H54 (cell line): ENCODE data around the gene RSRC1.
"Not testable (repeated sequence)": the region's sequence is repeated elsewhere in the genome, so short reads cannot be mapped to it uniquely, and the experiment has no call there.

Experiments
- DNase-seq: peaks from one replicate; pipeline ENCODE4 v3.0.0; 2011; ENCODE audit warnings: low spot score, mixed read lengths; ENCODE audit not compliant: insufficient read length
- FAIRE-seq: peaks from 3 replicates; lab custom pipeline; 2011; peaks lifted over from hg19 to GRCh38; lab: Jason Lieb, UNC
- POLR2A ChIP-seq: IDR thresholded peaks from 2 replicates; pipeline ENCODE4 v1.6.1; 2011; ENCODE audit warnings: low read depth, mild to moderate bottlenecking, low read length

The RSRC1 gene

DNA sequence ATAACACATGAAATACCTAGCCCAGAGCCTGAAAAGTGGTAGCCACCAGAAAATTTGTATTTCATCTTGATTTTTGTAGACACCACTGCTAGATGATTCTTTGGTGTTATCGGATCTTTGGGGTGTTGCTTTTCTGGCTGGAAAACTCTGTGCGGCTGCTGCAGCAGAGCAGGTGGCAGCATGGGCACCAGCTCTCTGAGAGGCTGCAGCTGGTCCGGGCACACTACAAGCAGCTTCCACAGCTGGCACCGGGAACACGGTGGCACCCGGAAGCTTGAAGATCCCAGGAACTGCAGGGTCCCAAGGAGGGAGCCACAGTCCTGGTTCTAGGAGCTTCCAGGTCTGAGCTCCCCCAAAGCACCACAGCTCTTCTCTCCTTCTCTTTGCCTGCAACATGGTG lies 249.4 kb downstream of the RSRC1 start:
- DNase-seq: no peak
- TF ChIP-seq POLR2A: no peak
- no peak for FAIRE-seq

DNA sequence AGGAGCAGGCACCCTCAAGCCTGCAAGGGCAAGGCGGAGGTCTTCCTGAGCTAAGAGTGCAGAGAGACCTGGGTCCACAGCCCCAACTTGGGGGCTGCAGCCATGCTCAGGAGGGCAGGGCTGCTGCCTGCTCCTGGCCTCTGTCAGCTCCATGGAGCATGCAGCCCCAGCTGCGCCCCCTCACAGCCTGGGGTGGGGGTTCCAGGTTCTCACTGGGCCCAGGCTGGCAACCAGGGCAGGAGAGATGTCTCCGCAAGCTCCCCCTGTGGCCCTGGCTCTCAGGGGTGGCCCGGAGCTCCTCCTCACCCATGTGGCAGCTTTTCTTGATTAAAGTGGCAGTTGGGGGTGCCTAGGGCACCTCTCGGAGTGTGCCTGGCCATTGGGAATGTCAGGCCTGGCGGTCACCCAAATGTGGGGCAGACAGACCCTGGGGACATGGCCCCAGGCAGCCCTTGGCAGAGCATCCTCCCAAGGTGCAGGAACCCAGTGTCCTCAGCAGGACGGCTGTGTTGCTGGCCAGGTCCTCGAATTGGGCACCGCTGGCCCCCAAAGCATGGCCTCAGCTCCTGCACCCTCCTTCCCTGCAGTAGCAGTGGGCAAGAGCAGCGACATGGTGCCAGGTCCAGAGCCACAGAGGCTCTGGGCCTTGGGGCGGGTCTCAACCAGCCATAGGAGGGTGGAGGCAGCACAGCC lies 251.0 kb downstream of the RSRC1 start:
- FAIRE-seq: no peak
- no peak for DNase-seq

GRCh38 chr3:158368271-158368670 lies 258.4 kb downstream of the RSRC1 start:
- no peak for DNase-seq
- no peak for TF ChIP-seq POLR2A

More for the DNA sequence above, 251.0 kb downstream of the RSRC1 start:
- TF ChIP-seq POLR2A: no peak

DNA sequence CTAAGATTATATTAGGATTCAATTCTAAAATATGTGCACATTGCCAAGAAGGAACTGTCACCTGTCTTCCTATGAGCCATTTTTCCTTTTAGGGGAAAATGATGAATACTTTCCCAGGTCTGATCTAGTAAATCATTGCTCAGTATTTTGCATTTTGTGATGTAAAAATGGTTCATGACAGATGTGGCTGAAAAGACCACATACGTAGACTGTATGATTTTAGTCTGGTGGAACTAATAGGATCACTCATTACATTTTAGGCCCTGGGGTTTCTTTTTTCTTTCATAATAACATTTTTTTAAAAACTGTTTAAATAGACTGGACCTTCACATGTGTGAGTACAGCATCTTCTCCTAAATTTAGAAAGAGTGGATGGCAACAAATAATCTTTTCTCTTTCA lies 259.4 kb downstream of the RSRC1 start:
- FAIRE-seq (no peak), DNase-seq (no peak)
- TF ChIP-seq POLR2A: no peak

More at GRCh38 chr3:158368271-158368670, 258.4 kb downstream of the RSRC1 start:
- FAIRE-seq: peak; percentile 38

DNA sequence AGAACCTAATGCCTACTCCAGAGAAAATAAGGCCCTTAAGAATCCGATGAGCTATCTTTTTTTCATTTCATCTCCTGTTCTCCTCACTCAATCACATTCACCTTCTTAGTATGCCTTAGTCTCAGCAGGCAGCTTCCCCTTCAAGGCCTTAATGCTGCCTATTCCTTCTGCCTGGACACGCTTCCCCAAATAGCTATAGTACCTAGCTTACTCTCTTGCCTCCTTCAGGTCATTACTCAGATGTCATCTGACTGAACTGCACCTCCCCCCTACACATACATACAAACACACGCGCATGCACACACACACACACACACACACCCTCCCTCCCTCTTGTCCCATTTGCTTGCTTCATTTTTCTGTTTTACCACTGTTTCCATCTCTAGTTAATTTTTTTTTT lies 269.6 kb downstream of the RSRC1 start:
- TF ChIP-seq POLR2A: no peak
- no peak for DNase-seq
- no peak for FAIRE-seq

GRCh38 chr3:158381262-158381868 lies 271.5 kb downstream of the RSRC1 start:
- no peak for DNase-seq
- TF ChIP-seq POLR2A: no peak
- no peak for FAIRE-seq

GRCh38 chr3:158382479-158382878 lies 272.6 kb downstream of the RSRC1 start:
- DNase-seq (no peak), FAIRE-seq (no peak)
- no peak for TF ChIP-seq POLR2A

DNA sequence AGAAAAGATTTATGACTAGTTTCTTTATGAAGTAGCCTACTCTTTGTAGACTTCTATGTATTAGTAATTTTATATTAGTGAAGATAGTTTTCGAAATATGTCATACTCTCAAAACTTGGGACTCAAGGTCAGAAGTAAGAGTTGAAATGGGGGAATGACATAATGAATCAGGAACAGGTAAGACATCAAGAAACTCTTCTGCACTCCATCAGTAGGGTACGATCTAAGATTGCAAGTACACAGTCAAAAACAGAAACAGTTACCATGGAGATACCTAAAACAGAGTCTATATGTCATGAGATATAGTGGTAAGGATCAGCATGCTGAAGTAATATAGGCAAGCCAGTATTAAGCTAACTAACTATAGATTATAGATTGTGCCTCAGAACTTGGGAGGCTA lies 274.1 kb downstream of the RSRC1 start:
- FAIRE-seq: no peak
- no peak for DNase-seq
- no peak for TF ChIP-seq POLR2A

DNA sequence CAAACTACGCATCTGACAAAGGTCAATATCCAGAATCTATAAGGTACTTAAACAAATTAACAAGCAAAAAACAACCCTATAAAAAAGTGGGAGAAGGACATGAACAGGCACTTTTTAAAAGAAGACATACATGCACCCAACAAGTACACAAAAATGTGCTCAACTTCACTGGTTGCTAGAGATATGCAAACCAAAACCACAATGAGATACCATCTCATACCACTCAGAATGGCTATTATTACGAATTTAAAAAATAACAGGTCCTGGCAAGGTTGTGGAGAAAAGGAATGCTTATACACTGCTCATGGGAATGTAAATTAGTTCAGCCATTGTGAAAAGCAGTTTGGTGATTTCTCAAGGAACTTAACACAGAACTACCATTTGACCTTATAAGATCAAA lies 285.5 kb downstream of the RSRC1 start:
- DNase-seq (no peak), FAIRE-seq (peak; percentile 50)
- TF ChIP-seq POLR2A: no peak

- DNase-seq (no peak), FAIRE-seq (no peak)
- TF ChIP-seq POLR2A: no peak
Observed at GRCh38 chr3:158402590-158402989, 292.7 kb downstream of the RSRC1 start.

DNA sequence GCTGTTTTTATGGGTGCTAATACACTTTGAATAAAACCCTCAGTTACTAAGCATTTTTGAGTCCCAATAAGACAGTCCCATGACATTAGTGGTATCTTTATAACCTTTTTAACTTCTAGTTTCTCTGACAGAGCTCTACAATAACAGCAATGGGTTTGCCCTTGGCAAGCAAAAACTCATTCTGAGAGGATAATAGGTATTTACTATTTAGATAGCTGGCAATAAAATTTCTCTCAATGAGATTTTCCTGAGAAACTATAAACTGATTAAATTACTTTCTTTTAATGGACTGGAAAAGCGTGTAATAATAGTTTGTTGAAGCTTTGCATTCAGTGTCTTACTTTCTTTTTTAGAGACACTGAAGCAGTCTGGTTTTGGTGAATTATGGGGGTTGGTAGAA lies 293.1 kb downstream of the RSRC1 start:
- no peak for FAIRE-seq
- no peak for DNase-seq
- no peak for TF ChIP-seq POLR2A

DNA sequence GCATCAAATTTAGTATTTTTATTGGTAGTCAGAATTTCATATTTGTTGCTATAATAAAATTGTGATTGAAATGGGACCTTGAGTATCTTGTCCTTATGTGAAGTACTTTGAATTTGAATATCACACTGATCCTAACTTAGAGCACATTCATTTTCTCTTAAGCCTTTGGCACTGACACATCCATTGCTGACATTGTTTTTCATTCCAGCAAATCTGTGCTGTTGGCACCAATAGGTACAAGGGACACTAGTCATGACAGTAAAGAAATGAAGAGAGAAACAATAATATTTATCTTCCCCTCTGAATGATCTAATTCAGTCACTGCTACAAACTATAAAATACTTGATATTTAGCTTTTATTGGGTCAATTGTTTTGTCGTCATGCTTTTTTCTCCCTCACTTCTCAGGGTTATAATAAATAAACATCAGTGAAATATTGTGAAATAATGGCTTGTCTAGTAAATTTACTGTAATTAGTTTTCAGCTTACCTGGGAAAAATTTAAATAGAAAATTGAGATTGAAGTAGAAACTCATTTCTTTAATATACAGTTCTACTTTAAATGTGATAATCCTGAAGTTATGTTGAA lies 294.3 kb downstream of the RSRC1 start:
- no peak for FAIRE-seq

DNA sequence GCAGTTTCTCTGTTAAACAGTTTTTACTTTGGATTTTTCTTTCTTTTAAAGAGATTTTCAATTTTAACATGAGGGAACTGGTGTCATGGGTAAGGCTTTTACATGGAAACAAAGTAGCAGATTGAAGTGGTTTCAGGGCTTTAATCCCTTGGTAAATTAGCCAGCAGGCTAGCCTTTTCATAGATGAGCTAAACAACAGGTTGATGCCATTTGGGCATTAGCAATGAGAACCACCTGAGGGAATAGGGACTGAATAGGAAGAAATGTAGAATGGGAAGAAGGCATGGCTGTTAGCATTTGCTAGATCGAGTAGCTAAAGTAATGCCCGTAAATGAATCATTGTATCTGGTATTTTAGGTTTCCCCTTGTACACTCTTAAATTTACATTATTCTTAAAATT lies 295.6 kb downstream of the RSRC1 start:
- no peak for DNase-seq
- TF ChIP-seq POLR2A: no peak
- no peak for FAIRE-seq

More for the DNA sequence above, 294.3 kb downstream of the RSRC1 start:
- DNase-seq: no peak
- TF ChIP-seq POLR2A: no peak

GRCh38 chr3:158407844-158408517 lies 298.1 kb downstream of the RSRC1 start:
- no peak for FAIRE-seq
- no peak for DNase-seq
- no peak for TF ChIP-seq POLR2A

DNA sequence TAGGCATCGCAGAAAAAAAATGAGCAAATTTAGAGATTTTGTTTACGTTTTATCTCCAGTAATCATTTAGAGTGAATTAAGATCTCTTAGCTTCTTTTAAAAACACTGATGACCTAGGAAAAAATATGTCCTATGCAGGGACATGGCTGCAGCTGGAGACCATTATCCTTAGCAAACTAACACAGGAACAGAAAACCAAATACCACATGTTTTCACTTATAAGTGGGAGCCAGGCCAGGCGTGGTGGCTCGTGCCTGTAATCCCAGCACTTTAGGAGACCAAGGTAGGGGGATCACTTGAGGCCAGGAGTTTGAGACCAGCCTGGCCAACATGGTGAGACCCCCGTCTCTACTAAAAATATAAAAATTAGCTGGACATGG lies 298.6 kb downstream of the RSRC1 start:
- not testable (repeated sequence) for DNase-seq, FAIRE-seq
